IPS DF 6.9 (cell line): Measurements from ENCODE around the gene TNK2.
"Not testable (repeated sequence)": the region's sequence is repeated elsewhere in the genome, so short reads cannot be mapped to it uniquely, and the experiment has no call there.

ENCODE experiments used
- DNase-seq: peaks from one replicate; pipeline ENCODE4 v3.0.0-alpha.2; 2013; ENCODE audit warnings: low read depth, low spot score
- H3K27ac ChIP-seq: one replicate; pipeline ENCODE4 v1.5.1; 2013; ENCODE audit warnings: low read length, control low read depth
- H3K27me3 ChIP-seq: 2 replicates; pipeline ENCODE4 v1.6.1; 2013; ENCODE audit warnings: mild to moderate bottlenecking, low read length; ENCODE audit not compliant: control insufficient read depth, insufficient read depth
- H3K36me3 ChIP-seq: 2 replicates; pipeline ENCODE4 v1.6.1; 2013; ENCODE audit warnings: low read length; ENCODE audit not compliant: control insufficient read depth, insufficient read depth
- H3K4me1 ChIP-seq: 2 replicates; pipeline ENCODE4 v1.6.1; 2013; ENCODE audit warnings: low read length; ENCODE audit not compliant: control insufficient read depth, insufficient read depth
- H3K4me3 ChIP-seq: 2 replicates; pipeline ENCODE4 v1.5.1; 2013; ENCODE audit warnings: mild to moderate bottlenecking, low read length
- H3K9me3 ChIP-seq: 2 replicates; pipeline ENCODE4 v1.6.1; 2013; ENCODE audit warnings: low read length, inconsistent platforms; ENCODE audit not compliant: control insufficient read depth, insufficient read depth
- WGBS: extraction: QIAGEN DNeasy Blood & Tissue Kit; methylation state at CpG from one replicate; pipeline ENCODE4 v1.1.7; 2013; ENCODE audit warnings: mixed read lengths, missing lambda C conversion rate; ENCODE audit not compliant: insufficient read length, insufficient coverage; 5-methylcytosine and 5-hydroxymethylcytosine counted together

Gene TNK2

DNA sequence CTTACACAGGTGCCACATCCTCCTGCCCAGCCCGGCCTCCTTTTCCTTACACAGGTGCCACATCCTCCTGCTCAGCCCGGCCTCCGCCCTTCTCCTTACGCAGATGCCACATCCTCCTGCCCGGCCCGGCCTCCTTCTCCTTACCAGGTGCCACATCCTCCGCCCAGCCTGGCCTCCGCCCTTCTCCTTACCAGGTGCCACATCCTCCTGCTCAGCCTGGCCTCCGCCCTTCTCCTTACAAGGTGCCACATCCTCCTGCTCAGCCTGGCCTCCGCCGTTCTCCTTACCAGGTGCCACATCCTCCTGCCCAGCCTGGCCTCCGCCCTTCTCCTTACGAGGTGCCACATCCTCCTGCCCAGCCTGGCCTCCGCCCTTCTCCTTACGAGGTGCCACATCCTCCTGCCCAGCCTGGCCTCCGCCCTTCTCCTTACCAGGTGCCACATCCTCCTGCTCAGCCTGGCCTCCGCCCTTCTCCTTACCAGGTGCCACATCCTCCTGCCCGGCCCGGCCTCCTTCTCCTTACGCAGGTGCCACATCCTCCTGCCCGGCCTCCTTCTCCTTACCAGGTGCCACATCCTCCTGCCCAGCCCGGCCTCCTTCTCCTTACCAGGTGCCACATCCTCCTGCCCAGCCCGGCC lies 92.0 kb downstream of the TNK2 start:
- not testable (repeated sequence) for H3K27ac ChIP-seq, DNase-seq, H3K4me1 ChIP-seq, H3K4me3 ChIP-seq, H3K27me3 ChIP-seq, H3K36me3 ChIP-seq, H3K9me3 ChIP-seq
- WGBS, result no CpG with 5 or more reads among the region's 23 CpGs

DNA sequence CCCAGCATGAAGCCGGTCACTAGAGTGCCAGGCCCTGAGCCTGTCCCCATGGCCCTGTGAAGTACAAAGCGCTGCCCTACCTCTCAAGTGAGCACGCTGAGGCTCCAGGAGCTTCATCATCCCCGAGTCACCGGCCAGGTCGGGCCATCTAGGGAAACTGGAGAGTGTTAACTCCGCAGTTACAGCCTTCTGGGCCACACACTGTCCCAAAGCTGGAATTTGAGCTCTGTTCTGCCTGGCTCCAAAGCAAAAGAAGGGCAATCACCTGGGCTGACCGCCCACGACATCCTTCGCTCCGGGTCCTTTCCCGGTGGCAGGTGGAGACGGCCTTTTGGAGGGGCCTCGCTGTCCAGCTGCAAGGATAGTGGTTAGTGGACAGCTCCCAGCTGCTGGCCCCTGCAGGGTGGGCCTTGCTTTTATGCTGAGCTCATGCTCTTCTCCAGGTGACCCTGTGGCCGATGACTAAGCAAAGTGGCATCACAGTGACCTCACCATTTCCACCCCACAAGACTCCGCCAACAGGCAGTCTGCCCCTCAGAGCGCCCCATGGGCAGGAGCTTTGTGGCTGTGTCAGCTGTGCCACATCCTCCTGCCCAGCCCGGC lies 93.1 kb downstream of the TNK2 start:
- Histone ChIP-seq H3K27me3 (no peaks in the 10 kb centered on the region), H3K9me3 (no peaks in the 10 kb centered on the region), H3K36me3 (no peaks in the 10 kb centered on the region), H3K27ac (no peak overlapping the region), H3K4me1 (peaks cover 6% of the 10 kb centered on the region), H3K4me3 (no peak overlapping the region)
- WGBS, result no CpG with 5 or more reads among the region's 18 CpGs
- no peak for DNase-seq

- WGBS, result no CpG with 5 or more reads among the region's 24 CpGs
- DNase-seq, result no peak
- H3K27ac ChIP-seq, result no peak overlapping the region
- H3K9me3 ChIP-seq, result no peaks in the 10 kb centered on the region
- H3K4me3 ChIP-seq, result no peak overlapping the region
- no peaks in the 10 kb centered on the region for H3K27me3 ChIP-seq
- H3K4me1 ChIP-seq, result peaks cover 10% of the 10 kb centered on the region
- H3K36me3 ChIP-seq, result no peaks in the 10 kb centered on the region
Measured at GRCh38 chr3:195813916-195814640, 94.3 kb downstream of the TNK2 start.
